Natural killer cell treated with Interleukin-12 subunit alpha and Interleukin-12 subunit beta and Interleukin-15 and Interleukin-18, amount 100 ng/mL, for 72 hours (primary cell): Measurements from ENCODE around the gene DGKZ. TPM values are rescaled to one million over a fixed set of nuclear protein-coding genes. Genes with fewer than 3 reads are reported as not detected.

ENCODE experiments used
- ATAC-seq, 2 donors: fragments of 150-1000 bp; cut with Tn5 transposase in 1 of 2; sonication (Bioruptor Pico), chemical (Tn5 transposase) in 1 of 2; 2 replicates each; pipeline ENCODE4 v1.10.0; 2021
- DNase-seq: peaks from one replicate; pipeline ENCODE4 v3.0.0; 2022; ENCODE audit warnings: low spot score
- H3K27ac Mint-ChIP-seq, 2 donors: 1 replicate in 1 of 2; 2 replicates in 1 of 2; pipeline ENCODE4 v1.8.0; 2022; ENCODE audit warnings: mixed read lengths in 2 of 2, mild to moderate bottlenecking in 1 of 2, moderate library complexity in 1 of 2
- H3K27me3 Mint-ChIP-seq, 2 donors: 1 replicate in 1 of 2; 2 replicates in 1 of 2; pipeline ENCODE4 v1.8.0; 2022; ENCODE audit warnings: mixed read lengths in 2 of 2
- H3K36me3 Mint-ChIP-seq: one replicate; pipeline ENCODE4 v1.8.0; 2022; ENCODE audit warnings: mixed read lengths
- H3K4me1 Mint-ChIP-seq, 2 donors: 1 replicate in 1 of 2; 2 replicates in 1 of 2; pipeline ENCODE4 v1.8.0; 2022; ENCODE audit warnings: low read depth in 2 of 2, mixed read lengths in 2 of 2, mild to moderate bottlenecking in 1 of 2
- H3K4me3 Mint-ChIP-seq: one replicate; pipeline ENCODE4 v1.8.0; 2022; ENCODE audit warnings: mixed read lengths
- H3K9me3 Mint-ChIP-seq: 2 replicates; pipeline ENCODE4 v1.8.0; 2022; ENCODE audit warnings: mixed read lengths
- total RNA-seq, 2 donors: library from RNA; stranded (reverse); gene quantifications; one replicate each; pipeline ENCODE4 v1.2.3, GENCODE V29; 2022

Gene DGKZ
- total RNA-seq, 2 donors from 2014 or later: 104 to 207 TPM

DNA sequence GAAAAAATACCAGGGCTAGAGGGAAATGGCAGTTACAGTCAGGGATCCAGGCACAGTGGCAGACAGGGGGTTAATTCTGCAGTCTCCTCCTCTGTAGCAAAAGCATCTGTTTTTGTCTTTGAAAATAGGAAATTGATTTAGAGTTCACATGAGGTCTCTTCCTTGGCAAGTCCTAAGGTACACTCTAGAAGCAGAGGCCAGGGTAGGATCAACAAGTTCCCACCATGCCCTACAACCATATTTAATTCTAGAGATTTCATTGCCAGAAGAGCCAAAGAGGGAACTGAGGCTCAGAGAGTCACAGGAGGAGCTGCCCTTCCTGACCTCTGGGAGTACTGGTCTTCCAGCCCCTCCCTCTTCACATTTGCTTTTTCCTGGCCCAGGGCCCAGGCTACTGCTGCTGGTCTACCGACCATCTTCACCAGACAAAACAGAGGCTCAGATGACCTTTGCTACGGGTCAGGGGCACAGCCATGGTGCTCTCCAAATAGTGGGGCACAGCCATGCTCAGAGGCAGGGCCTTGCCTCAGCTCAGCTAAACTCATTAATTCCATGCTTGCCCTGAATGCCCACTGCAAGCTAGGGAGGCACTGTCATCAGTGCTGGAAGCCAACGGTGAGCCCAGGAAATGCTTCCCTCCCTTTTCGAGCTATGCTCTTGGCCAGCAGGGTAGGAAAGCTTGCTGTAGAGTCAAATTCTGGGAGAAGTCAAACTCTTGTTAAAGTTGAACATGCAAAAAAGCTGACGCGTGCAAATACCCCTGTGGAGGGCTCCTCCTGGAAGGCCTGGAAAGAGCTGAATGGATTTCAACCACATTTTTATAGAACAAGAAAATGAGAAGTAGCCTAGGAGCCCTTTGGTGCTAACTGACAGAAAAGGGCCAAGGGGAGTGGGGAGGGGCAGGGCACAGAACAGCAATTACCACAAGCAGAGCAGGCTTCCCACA lies 56.0 kb downstream of the DGKZ start:
- no peaks in the 10 kb centered on the region for H3K27me3 Mint-ChIP-seq
- no peaks in the 10 kb centered on the region for H3K36me3 Mint-ChIP-seq
- H3K27ac Mint-ChIP-seq: no peak overlapping the region
- H3K9me3 Mint-ChIP-seq: no peaks in the 10 kb centered on the region
- no peak for ATAC-seq
- no peak overlapping the region for H3K4me3 Mint-ChIP-seq
- H3K4me1 Mint-ChIP-seq: no peaks in the 10 kb centered on the region
- no peak for DNase-seq

GRCh38 chr11:46404476-46405017 lies 57.3 kb downstream of the DGKZ start:
- H3K4me3 Mint-ChIP-seq: no peak overlapping the region
- H3K36me3 Mint-ChIP-seq: no peaks in the 10 kb centered on the region
- no peaks in the 10 kb centered on the region for H3K27me3 Mint-ChIP-seq
- ATAC-seq (no peak), DNase-seq (no peak)
- H3K27ac Mint-ChIP-seq: no peak overlapping the region
- no peaks in the 10 kb centered on the region for H3K4me1 Mint-ChIP-seq
- no peaks in the 10 kb centered on the region for H3K9me3 Mint-ChIP-seq

GRCh38 chr11:46407635-46408034 lies 60.4 kb downstream of the DGKZ start:
- H3K36me3 Mint-ChIP-seq: no peaks in the 10 kb centered on the region
- no peaks in the 10 kb centered on the region for H3K4me1 Mint-ChIP-seq
- H3K27ac Mint-ChIP-seq: no peak overlapping the region
- no peaks in the 10 kb centered on the region for H3K9me3 Mint-ChIP-seq
- H3K27me3 Mint-ChIP-seq: no peaks in the 10 kb centered on the region
- DNase-seq (peak; percentile 29), ATAC-seq (no peak)
- no peak overlapping the region for H3K4me3 Mint-ChIP-seq

DNA sequence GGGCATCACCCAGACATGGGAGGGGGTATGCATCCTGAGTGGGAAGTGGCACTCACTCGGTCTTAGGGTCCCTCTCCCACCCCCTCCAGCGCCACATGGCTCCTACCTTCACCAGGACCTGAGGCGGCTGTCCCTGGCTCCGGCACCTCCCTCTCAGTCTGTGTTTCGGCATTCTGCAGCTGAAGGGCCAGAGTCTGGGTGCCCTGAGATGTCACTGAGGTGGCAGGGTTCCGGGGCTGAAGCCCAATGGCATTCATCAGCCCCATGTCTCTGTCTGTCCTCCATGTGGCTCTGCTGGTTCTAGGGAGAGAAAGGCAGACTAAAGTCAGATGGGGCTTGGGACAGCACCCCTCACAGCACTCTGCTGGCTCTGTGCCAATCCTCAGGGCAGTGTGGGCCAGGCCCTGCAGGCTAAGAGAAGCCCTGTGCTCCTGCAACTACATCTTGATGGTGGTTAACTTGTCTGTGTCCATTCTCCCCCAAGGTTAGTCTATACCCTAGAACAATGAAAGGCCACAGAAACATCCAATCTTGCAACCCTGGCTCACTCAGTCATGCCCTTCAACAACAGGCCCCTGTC lies 61.2 kb downstream of the DGKZ start:
- H3K4me3 Mint-ChIP-seq: no peak overlapping the region
- H3K4me1 Mint-ChIP-seq: no peaks in the 10 kb centered on the region
- H3K36me3 Mint-ChIP-seq: no peaks in the 10 kb centered on the region
- H3K27me3 Mint-ChIP-seq: no peaks in the 10 kb centered on the region
- ATAC-seq (no peak), DNase-seq (peak; percentile 51)
- H3K9me3 Mint-ChIP-seq: no peaks in the 10 kb centered on the region
- H3K27ac Mint-ChIP-seq: no peak overlapping the region

GRCh38 chr11:46410021-46410420 lies 62.8 kb downstream of the DGKZ start:
- H3K9me3 Mint-ChIP-seq: no peaks in the 10 kb centered on the region
- peak; percentile 26 for DNase-seq
- H3K4me3 Mint-ChIP-seq: no peak overlapping the region
- H3K36me3 Mint-ChIP-seq: no peaks in the 10 kb centered on the region
- no peaks in the 10 kb centered on the region for H3K4me1 Mint-ChIP-seq
- no peaks in the 10 kb centered on the region for H3K27me3 Mint-ChIP-seq
- ATAC-seq: no peak
- no peak overlapping the region for H3K27ac Mint-ChIP-seq

- Mint-ChIP-seq H3K36me3 (peaks cover 11% of the 10 kb centered on the region), H3K27ac (no peak overlapping the region), H3K9me3 (no peaks in the 10 kb centered on the region), H3K4me3 (no peak overlapping the region), H3K4me1 (no peaks in the 10 kb centered on the region), H3K27me3 (no peaks in the 10 kb centered on the region)
- no peak for ATAC-seq
- DNase-seq: peak; percentile 44
Measured at GRCh38 chr11:46413760-46414465, 66.7 kb downstream of the DGKZ start.

GRCh38 chr11:46414466-46414796 lies 67.2 kb downstream of the DGKZ start:
- Mint-ChIP-seq H3K27me3 (no peaks in the 10 kb centered on the region), H3K4me1 (no peaks in the 10 kb centered on the region), H3K9me3 (no peaks in the 10 kb centered on the region), H3K36me3 (peaks cover 11% of the 10 kb centered on the region), H3K4me3 (no peak overlapping the region), H3K27ac (no peak overlapping the region)
- DNase-seq: no peak
- ATAC-seq: no peak

DNA sequence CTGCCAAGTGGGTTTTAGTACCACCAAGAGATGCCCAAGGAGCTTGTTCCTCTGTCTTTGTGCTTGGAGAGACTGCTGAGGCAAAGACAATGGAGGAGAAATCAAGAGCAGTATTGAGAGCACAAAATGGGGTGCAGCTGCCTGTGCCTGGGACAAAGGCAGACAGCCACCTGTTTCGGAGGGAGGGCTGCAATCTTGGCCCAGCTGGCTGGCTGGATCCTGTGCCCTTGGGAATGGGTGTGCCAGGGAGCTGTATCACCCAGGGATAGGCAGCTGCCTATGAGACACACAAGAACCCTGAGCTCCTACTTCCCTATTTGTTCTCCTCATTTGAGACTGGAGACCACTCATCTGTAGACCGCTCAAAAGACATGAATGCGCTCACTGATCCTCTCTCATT lies 67.6 kb downstream of the DGKZ start:
- Mint-ChIP-seq H3K4me1 (no peaks in the 10 kb centered on the region), H3K9me3 (no peaks in the 10 kb centered on the region), H3K4me3 (no peak overlapping the region), H3K27ac (no peak overlapping the region), H3K27me3 (no peaks in the 10 kb centered on the region), H3K36me3 (peaks cover 11% of the 10 kb centered on the region)
- DNase-seq (no peak), ATAC-seq (no peak)

DNA sequence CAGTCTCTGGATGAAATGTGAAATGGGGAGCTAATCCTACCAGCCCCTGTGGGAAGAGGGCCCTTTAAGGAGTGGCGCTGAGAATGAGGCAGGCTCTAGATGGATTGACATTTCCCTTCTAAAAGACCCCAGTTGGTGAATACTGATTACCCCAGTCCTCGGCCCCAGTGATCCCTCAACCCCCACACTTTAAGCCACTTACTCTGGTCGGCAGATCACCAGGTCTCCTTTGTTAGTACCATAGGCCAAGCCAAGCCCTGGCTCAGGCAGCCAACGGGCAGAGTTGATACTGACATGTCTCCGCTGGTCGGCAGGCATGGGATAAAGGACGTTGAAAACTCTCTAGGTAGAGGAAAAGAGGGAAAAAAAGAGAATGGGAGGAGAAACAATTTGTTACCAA lies 70.4 kb downstream of the DGKZ start:
- H3K36me3 Mint-ChIP-seq: peaks cover 11% of the 10 kb centered on the region

GRCh38 chr11:46418751-46419150 lies 71.5 kb downstream of the DGKZ start:
- H3K36me3 Mint-ChIP-seq: peaks cover 11% of the 10 kb centered on the region

More for the DNA sequence above, 70.4 kb downstream of the DGKZ start:
- no peak for ATAC-seq
- peaks cover 0 to 3% of the 10 kb centered on the region in 2 donors for H3K4me1 Mint-ChIP-seq
- no peak overlapping the region for H3K27ac Mint-ChIP-seq
- H3K27me3 Mint-ChIP-seq: no peaks in the 10 kb centered on the region
- no peak for DNase-seq
- no peaks in the 10 kb centered on the region for H3K9me3 Mint-ChIP-seq
- H3K4me3 Mint-ChIP-seq: no peak overlapping the region

DNA sequence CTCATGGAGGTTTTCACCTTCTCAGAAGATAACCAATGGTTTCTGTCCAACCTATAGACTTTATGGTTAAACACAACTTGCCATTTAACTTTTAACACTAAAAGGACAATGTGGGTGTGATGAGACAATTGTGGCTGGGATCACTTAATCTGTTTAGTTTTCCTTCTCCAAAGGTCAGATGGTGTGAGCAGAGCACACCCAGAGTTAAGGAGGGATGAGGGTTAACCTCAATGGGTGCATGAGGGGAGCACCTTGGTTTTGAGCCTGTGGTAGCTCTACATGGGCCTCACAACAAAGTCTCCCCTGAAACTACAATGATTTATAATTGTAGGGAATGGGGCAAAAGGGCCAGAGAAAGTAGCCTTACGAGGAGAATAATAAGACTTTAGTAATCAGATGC lies 73.2 kb downstream of the DGKZ start:
- DNase-seq (no peak), ATAC-seq (no peak)
- H3K36me3 Mint-ChIP-seq: peaks cover 7% of the 10 kb centered on the region
- H3K9me3 Mint-ChIP-seq: no peaks in the 10 kb centered on the region
- no peak overlapping the region for H3K27ac Mint-ChIP-seq
- H3K27me3 Mint-ChIP-seq: no peaks in the 10 kb centered on the region
- no peak overlapping the region for H3K4me3 Mint-ChIP-seq
- H3K4me1 Mint-ChIP-seq: peaks cover 0 to 3% of the 10 kb centered on the region in 2 donors

More at GRCh38 chr11:46418751-46419150, 71.5 kb downstream of the DGKZ start:
- no peak overlapping the region for H3K4me3 Mint-ChIP-seq
- no peak overlapping the region for H3K27ac Mint-ChIP-seq
- ATAC-seq (no peak), DNase-seq (no peak)
- peaks cover 0 to 3% of the 10 kb centered on the region in 2 donors for H3K4me1 Mint-ChIP-seq
- H3K9me3 Mint-ChIP-seq: no peaks in the 10 kb centered on the region
- no peaks in the 10 kb centered on the region for H3K27me3 Mint-ChIP-seq

- no peak for DNase-seq
- peaks cover 4% of the 10 kb centered on the region for H3K36me3 Mint-ChIP-seq
- no peak overlapping the region for H3K27ac Mint-ChIP-seq
- no peaks in the 10 kb centered on the region for H3K9me3 Mint-ChIP-seq
- no peak overlapping the region for H3K4me3 Mint-ChIP-seq
- peaks cover 0 to 3% of the 10 kb centered on the region in 2 donors for H3K4me1 Mint-ChIP-seq
- ATAC-seq: no peak
- H3K27me3 Mint-ChIP-seq: no peaks in the 10 kb centered on the region
Measured at GRCh38 chr11:46421257-46421880, 74.1 kb downstream of the DGKZ start.

DNA sequence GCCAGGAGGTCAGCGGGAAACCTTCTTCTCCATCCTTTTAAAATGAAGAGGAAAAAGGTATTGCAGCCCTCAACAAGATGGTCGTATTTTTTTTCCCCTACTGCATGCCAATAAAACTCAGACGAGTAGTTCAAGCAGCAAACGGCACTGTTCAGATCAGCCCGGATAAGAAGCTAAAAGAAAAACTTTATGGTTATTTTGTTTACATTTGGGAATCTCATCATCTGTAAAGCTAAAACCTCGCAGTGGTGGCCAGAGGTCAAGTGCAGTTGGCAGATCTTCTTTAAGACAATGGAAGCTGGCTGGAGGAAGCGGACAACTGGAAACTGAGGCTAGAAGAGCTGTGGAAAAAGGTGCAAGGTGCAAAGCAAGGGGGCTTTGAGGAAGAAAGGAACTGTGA lies 75.3 kb downstream of the DGKZ start:
- peaks cover 10% of the 10 kb centered on the region for H3K36me3 Mint-ChIP-seq
- ATAC-seq: no peak
- H3K27me3 Mint-ChIP-seq: no peaks in the 10 kb centered on the region
- H3K4me3 Mint-ChIP-seq: no peak overlapping the region
- H3K27ac Mint-ChIP-seq: no peak overlapping the region
- peaks cover 3 to 4% of the 10 kb centered on the region in 2 donors for H3K4me1 Mint-ChIP-seq
- no peak for DNase-seq
- H3K9me3 Mint-ChIP-seq: no peaks in the 10 kb centered on the region
